HG03108 (cell line): ENCODE data around the gene OSBP2.

Source experiments
- ATAC-seq: cut with Tn5 transposase; IDR thresholded peaks from one replicate; pipeline ENCODE4 v1.9.1; 2021; ENCODE audit warnings: moderate library complexity; ENCODE audit not compliant: unreplicated experiment

OSBP2 gene, protein sequence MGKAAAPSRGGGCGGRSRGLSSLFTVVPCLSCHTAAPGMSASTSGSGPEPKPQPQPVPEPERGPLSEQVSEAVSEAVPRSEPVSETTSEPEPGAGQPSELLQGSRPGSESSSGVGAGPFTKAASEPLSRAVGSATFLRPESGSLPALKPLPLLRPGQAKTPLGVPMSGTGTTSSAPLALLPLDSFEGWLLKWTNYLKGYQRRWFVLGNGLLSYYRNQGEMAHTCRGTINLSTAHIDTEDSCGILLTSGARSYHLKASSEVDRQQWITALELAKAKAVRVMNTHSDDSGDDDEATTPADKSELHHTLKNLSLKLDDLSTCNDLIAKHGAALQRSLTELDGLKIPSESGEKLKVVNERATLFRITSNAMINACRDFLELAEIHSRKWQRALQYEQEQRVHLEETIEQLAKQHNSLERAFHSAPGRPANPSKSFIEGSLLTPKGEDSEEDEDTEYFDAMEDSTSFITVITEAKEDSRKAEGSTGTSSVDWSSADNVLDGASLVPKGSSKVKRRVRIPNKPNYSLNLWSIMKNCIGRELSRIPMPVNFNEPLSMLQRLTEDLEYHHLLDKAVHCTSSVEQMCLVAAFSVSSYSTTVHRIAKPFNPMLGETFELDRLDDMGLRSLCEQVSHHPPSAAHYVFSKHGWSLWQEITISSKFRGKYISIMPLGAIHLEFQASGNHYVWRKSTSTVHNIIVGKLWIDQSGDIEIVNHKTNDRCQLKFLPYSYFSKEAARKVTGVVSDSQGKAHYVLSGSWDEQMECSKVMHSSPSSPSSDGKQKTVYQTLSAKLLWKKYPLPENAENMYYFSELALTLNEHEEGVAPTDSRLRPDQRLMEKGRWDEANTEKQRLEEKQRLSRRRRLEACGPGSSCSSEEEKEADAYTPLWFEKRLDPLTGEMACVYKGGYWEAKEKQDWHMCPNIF

DNA sequence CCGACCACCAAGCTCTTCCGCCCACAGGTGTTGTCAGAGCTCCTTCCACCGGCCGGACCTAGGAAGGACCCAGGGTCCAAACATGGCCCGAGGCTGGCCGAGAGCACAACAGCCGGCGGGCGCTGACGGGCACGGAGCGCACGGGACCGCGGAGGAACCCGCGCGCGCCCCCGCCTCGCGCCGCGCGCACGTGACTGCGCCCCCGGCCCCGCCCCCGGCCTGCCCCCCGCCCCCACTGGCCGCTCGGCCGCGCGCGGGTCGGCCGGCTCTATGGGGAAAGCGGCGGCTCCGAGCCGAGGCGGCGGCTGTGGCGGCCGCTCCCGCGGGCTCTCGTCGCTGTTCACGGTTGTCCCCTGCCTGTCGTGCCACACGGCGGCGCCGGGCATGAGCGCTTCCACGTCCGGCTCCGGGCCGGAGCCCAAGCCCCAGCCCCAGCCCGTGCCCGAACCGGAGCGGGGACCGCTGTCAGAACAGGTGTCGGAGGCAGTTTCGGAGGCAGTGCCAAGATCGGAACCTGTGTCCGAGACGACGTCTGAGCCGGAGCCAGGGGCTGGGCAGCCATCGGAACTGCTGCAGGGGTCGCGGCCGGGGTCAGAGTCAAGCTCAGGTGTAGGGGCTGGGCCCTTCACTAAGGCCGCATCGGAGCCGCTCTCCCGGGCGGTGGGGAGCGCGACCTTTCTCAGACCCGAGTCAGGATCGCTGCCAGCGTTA is at the start of gene OSBP2:
Gene OSBP2 (plus strand): TSS at position 235 of the 711 bp plus-strand sequence. CDS start 36 bp downstream, at position 271.
- ATAC-seq, result no peak

DNA sequence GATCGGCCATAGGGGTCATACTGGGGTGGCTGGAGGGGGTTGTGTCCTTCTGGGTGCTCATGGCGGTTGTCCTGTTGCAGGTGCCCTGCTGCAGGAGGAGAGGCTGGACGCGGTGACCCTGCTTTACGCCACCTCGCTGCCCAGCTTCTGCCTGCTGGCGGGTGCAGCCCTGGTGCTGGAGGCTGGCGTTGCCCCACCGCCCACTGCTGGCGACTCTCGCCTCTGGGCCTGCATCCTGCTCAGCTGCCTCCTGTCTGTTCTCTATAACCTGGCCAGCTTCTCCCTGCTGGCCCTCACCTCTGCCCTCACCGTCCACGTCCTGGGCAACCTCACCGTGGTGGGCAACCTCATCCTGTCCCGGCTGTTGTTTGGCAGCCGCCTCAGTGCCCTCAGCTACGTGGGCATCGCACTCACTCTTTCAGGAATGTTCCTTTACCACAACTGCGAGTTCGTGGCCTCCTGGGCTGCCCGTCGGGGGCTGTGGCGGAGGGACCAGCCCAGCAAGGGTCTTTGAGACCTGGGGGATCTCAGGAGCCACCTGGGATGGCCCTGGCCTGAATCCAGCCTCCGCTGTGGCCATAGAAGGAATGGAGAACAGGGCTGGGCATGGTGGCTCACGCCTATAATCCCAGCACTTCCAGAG is 48.0 kb upstream of the OSBP2 start:
- no peak for ATAC-seq

DNA sequence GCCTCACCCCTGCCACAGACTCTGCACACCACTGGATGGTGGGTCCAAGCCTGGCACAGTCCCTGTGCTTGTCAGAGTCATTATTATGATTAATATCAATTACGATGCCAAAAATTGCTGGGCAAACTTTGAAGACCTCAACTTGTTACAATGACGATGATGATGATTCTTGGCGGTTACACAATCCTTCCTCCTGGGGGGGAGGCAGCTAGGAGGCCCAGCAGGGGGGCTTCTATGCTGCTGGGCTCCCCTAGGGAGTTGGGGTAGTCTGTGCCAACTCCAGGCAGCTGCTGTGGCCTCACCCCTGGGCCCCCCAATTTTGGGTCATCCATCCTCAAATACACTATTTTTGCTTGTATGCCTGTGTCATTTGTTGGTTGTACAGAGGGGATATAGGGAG is 47.1 kb upstream of the OSBP2 start:
- no peak for ATAC-seq

DNA sequence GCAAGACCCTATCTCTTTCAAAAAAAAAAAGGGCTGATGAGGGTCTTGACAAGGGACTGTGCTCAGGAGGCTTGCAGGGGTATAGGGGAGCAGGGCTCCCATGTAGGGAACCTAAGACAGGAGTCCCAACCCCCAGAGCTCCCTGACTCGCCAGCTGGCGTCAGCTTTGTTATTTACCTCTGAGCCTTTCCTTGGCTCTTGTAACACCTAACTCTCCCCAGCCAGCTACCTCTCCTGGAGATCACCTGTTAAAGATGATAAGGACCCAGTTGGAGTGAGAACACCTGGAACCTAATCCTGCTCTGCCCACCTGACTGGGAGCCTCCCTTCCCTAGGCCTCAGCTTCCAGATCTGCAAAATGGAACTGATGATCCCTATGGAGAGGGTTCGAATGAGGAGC is 45.8 kb upstream of the OSBP2 start:
- no peak for ATAC-seq

DNA sequence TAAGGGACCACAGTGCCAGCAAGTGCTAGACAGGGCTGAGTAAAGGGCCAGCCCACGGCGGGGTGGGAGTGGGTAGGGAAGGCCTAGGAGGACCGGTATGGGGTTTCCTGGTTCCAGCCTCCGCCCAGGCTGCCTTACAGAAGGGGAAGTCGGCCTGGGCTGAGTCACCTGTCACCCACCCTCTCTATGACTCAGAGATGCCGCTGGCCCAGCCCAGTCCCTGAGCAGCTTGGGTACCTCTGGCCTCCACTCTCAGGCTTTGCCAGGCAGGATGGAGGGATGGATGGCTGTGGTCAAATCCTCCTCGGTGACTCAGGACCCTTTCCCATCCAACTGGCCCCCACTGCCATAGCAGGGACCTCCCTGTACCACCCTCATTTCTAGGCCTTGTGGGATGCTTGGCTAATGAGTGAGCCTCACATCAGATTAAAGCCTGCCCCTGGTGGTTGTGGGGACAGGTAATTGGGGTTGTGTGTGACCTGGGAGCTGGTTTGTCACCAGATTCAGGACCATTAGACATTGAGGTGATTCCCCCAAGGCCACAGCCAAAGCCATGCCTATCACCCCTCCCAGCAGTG is 45.2 kb upstream of the OSBP2 start:
- ATAC-seq, result peak; percentile 80

DNA sequence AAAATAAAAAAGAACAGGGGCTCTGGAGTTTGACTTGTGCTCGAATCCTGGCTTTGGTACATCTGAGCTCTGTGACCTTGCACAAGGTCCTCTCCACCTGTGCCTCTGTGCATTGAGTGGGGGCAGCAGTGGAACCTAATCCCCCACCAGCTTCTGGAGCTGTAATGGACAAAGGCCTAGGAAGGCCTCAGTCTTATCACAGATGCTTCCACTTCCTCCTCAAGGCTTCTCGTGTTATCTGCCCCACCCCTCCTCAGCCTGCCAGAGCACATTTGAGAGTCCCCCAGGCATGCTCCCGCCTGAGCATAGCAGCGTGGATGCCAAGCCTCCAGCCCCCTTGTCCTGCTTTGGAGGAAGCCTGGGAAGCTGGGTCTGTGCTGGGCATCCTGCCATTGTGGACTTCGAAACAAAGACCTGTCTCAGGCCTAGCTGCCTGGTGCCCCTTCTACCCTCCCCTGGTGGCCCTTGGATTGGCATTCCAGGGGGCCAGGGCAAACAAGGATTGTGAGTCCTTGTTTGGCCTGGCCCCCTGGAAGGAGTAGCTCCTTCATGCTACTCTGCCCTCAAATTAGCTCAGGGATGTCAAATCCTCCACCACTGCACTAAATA is 44.1 kb upstream of the OSBP2 start:
- no peak for ATAC-seq

DNA sequence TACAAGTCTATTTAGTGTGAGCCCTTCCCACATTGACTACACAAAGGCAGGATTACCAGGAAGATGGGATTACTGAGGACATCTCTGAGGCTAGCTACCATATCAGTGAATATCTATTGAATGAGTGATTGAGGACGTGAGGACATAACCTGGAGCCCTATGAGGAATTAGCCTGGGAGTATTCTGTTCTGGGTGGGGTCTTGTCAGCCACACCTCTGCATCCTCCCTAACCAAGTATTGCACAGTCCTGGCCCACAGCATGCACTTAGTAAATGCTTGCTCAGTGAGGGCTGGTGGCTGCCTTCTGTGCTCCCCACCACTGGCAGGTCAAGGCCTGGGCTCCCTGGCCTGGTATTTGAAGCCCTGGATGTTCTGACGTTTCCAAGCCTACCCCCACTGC is 41.8 kb upstream of the OSBP2 start:
- ATAC-seq, result no peak

DNA sequence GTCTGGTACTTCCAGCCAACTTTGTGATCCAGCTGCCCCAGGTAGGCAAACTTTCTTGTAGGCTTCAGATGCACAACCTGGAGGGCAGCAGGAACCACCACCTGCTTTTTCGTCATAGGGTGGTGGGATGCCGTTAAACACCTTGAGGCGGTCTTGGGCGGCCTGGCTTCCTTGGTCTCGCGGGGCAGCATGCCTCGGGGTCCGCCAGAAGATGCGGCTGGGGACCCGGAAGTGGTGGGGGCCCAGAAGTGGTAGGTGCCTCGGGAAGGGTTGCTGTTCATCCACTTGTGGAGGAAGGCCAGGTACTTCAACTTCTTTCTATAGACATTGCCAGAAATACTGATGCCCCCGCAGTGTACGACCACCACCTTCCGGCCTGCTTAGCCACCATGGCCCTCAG is 40.3 kb upstream of the OSBP2 start:
- ATAC-seq, result no peak

DNA sequence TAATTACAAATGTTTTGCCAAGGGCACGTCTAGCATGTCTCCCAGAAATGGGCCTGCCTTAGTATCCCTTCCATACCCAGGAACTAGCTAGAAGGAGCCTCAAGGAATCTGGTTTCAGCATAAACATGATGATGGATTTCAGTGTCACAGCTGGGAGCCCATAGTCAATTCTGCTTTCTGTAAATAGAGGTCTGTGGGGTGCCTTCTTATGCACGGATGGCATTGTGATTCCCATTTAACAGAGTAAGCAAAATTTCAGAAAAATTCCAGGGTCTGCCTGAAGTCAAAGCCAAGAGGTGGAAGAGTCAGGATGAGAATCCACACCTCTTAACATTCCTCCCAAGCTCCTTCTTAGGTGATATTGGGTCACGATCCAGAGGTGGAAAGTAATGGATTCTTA is 39.1 kb upstream of the OSBP2 start:
- ATAC-seq, result no peak

DNA sequence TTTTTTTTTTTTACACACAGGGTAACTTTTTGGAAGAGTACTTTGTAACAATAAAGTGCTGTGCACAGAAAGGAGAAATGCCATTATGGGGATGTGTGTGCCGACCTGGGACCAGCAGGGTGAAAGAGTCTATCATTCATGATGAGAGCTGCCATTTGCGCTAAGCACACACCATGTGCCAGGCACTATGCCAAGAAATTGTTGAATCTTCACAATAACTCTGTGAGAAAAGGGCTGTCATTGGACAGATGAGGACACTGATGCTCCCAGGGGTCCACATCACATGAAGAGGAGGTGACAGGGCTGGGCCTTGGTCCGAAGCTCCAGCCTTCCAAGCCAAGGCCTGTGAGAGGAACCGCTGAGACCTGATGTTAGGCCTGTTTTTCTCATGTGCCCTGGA is 32.6 kb upstream of the OSBP2 start:
- no peak for ATAC-seq

DNA sequence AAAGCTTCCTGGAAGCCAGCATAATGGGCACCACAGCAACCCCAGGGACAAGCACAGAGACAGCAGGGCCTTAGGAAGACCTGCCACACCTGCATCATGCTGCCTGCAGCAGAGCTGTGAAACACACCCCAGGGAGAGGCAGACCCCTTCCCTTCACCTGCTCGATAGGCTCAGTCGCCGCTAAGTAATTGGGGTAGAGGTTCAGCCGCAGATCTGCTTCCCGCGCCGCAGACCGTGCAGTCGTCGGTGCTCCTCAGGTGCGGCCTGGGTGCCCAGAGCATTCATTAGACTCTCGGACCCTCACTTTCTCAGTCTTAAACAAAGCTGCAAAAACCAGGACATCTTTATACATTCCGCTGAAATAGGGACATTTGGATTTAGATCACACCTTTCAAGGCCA is 29.9 kb upstream of the OSBP2 start:
- ATAC-seq, result no peak

DNA sequence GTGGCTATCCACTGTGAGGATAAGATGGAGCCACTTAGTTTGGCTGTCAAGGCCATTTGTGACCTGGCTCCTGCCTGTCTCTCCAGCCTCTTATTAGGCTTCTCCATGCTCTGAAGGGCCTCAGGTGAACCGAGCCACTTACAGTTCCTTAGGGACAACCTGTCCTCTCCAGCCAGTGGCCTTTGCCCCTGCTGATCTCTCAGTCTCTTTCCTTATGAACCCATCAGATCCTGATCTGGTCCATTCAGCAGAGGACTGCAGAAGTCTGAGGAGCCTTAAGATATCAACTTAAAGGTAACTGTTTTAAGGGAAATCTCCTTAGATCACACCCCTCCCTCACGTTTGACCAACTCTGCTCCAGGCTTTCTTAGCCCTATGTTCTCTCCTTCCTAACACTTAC is 29.4 kb upstream of the OSBP2 start:
- ATAC-seq, result no peak

DNA sequence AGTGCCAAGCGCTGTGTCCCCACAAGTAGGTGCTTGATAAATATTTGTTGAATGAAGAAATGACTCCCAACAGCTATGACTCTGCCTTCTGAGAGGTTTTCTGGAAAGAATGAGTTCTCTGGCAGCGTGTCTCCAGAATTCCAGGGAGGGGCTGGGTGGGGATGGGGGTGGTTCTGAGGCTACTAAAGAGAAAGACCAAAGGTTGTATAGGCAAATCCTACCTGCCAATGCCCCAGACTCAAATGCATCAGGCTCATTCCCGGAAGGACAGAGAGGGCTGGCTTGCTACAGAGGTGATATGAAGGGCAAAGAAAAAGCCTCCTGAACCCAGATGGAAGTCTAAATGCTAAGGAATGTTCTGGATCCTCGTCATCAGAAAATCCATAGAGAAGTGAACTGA is 28.9 kb upstream of the OSBP2 start:
- no peak for ATAC-seq

DNA sequence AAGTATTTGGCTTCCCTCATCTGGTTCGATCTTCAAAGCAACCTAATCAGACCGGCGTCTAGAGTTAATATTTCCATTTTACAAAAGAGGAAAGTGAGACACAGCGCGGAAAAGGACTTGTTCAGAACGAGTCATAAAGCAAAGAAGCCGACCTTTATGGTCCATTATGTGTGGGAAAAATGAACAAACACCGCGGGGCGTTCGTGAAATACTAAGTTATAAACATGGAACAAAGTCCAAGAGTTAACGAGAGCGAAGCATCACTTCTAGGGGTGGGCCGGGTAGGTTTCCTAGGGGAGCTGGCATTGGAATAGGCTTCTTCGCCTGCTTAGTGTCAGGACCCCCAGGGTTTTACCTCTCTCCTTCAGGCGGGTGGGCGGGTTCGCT is 27.6 kb upstream of the OSBP2 start:
- peak; percentile 9 for ATAC-seq

DNA sequence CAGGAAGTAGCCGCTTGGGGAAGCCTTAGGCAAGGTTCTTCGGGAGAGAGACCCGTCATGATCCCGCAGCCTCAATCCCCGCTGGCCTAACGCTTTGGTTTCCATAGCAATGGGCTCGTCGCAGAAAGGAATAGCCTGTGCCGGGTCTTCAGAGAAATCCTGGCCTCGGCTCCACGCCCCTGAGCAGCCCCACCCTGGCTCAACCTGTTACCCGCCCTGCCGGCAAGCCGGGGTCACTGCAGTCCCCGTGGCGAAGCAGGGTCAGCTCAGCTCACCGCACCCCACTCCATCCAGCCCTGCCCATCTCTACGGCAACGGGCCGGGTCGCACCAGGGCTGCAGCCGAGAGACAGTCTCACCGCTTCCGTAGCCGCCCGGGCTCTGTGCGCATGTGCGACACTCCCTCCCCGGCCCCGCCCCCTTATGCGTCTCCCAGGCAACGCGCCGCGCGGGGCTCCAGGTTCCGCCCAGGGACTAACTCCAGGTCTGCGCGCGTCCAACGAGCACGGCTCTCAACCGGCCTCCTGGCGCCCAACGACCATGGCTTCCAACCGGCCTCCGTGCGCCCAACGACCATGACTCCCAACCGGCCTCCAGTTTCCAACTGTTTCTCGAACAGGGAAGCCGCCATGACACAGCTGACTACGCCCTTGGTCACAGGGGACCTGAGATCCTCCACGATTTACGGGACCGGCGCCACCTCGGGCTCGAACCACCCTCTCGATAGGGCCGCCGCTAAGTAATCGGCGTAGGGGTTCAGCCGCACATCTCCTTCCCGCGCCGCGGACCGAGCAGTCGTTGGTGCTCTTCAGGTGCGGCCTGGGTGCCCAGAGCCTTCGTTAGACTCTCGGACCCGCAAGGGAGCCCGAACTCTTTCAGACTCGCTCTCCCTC is 26.9 kb upstream of the OSBP2 start, which contains the start of gene DUSP18:
Gene DUSP18 (minus strand): TSS at position 382 of the 892 bp plus-strand sequence. CDS start 3,872 bp downstream, outside the sequence.
- peak; percentile 81 for ATAC-seq

DNA sequence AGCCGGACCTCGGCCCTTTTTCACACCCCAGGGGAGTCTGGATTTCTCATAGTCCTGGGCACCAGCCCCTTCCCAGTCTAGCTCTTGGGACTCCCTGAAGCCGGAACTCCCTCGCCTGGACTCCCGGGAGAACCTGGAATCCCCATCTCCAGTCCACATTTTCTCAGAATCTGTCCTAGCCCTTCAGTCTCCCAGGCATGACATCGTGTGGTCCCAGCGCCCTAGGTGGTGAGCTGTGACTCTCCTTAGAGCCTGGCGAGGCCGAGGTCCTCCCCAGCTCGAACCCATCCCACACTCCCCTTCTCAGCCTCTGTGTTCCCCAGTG is 26.3 kb upstream of the OSBP2 start:
- no peak for ATAC-seq

DNA sequence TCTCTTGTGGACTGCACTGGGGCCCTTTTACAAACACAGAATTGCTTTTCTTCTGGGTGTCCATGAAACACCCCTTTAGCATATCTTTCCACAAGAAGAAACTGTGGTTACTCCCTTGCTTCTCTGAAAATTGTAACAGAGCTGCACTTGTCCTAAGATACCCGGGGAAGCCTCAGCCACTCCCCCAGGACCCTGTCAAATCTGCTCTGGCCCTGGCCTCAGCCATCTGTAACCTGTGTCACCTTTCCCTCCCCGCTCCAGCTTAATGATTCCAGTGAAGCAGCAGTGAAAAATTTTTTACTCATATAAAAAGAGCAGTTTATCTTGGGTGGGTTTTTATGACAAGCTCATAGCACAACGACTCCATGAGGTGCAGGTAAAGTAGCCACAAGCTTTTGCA is 23.6 kb upstream of the OSBP2 start:
- no peak for ATAC-seq

DNA sequence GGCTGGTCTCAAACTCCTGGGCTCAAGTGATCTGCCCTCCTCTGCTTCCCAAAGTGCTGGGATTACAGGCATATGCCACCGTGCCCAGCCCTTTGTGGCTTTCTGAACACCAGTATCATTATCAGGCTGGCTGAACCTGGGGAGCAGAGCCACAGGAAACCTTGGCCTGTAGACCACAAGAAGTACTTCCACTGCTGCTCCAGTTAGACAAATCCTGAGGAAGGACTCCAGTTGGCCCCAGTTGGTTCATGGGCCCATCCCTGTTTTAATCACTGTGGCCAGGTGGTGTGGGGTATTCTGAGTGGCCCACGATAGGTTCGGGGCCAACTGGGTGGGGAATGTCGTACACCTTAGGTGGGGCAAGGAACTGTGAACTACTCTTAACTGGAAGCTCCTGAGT is 21.5 kb upstream of the OSBP2 start:
- ATAC-seq, result no peak

DNA sequence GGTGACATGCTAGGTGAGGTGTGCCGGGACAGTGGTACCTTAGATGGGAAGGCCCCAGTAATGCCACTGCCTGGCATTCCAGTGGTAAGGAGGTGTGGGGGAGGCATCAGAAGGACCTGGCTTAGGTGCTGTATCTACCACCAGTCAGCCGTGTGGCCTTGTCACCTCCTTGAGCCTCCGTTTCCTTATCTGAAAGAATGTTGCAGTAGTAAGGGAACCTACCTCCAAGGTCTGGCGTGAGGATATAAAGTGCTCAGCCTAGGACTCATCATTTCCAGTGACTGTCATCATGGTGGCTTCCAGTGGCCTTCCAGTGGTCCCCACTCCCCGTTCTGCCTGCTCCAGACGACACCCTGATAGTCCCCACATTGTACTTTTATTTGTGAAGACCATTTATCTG is 20.2 kb upstream of the OSBP2 start:
- ATAC-seq, result no peak
